B cell (primary cell): ENCODE measurements around the gene ETFRF1. TPM values are rescaled to one million over a fixed set of nuclear protein-coding genes. Genes with fewer than 3 reads are reported as not detected.
A peak's percentile ranks its signal among the peaks of the same experiment; 100 is the strongest.

Source experiments
- ATAC-seq: fragments of 200-7000 bp; cut with Tn5 transposase; one replicate; pipeline ENCODE4 v1.10.0; 2021; ENCODE audit warnings: low read depth, mild to moderate bottlenecking, moderate number of reproducible peaks, moderate library complexity
- CTCF ChIA-PET: fragments of 350-600 bp; sonication (Branson Sonifier 250); formaldehyde crosslinking; loops from one replicate; lab custom pipeline; 2021; ENCODE audit warnings: antibody characterized with exemption, inconsistent platforms; lab: Charles Lee
- POLR2A ChIA-PET: fragments of 350-600 bp; sonication (Branson Sonifier 250); formaldehyde crosslinking; loops from one replicate; lab custom pipeline; 2021; ENCODE audit warnings: antibody characterized with exemption; lab: Charles Lee
- DNase-seq: peaks from one replicate; pipeline ENCODE4 v3.0.0; 2013
- H2AFZ ChIP-seq: 2 replicates; pipeline ENCODE4 v1.6.1; 2012; ENCODE audit warnings: mild to moderate bottlenecking, low read depth, low read length; ENCODE audit not compliant: insufficient read depth, poor library complexity, severe bottlenecking
- H3K27ac ChIP-seq, 2 donors: 1 replicate in 1 of 2; 2 replicates in 1 of 2; pipeline ENCODE4 v1.5.1; 2012 to 2013; ENCODE audit warnings: low read length in 2 of 2, mild to moderate bottlenecking in 2 of 2, moderate library complexity in 1 of 2
- H3K27me3 ChIP-seq, 4 experiments: fragments of 200-600 bp in 1 of 4; sonication (generic) in 1 of 4; replicated peaks in 1 of 4; 1 replicate in 2 of 4; 2 replicates in 2 of 4; pipeline versions ENCODE4 v1.6.1 to v1.7.0; 2013 to 2016; ENCODE audit warnings: low read length in 3 of 4, mild to moderate bottlenecking in 2 of 4, mixed read lengths in 1 of 4, moderate library complexity in 1 of 4; ENCODE audit not compliant: insufficient read depth in 4 of 4, control insufficient read depth in 3 of 4; ENCODE audit errors: control extremely low read depth in 1 of 4
- H3K36me3 ChIP-seq, 2 experiments: replicated peaks in 1 of 2; 1 replicate in 1 of 2; 2 replicates in 1 of 2; pipeline versions ENCODE4 v1.6.1 to v1.7.1; 2013; ENCODE audit warnings: low read length in 1 of 2; ENCODE audit not compliant: insufficient read depth in 2 of 2, control insufficient read depth in 1 of 2; ENCODE audit errors: control extremely low read depth in 1 of 2, extremely low read depth in 1 of 2
- H3K4me1 ChIP-seq, 2 donors: fragments of 200-600 bp in 1 of 2; sonication (generic) in 1 of 2; 1 replicate in 1 of 2; 2 replicates in 1 of 2; pipeline versions ENCODE4 v1.5.1 to v1.6.1; 2013 to 2017; ENCODE audit warnings: low read length in 2 of 2; ENCODE audit not compliant: control insufficient read depth in 2 of 2, insufficient read depth in 2 of 2
- H3K4me2 ChIP-seq: replicated peaks from 2 replicates; pipeline ENCODE3; 2012; ENCODE audit warnings: mild to moderate bottlenecking, low read depth, low read length; ENCODE audit not compliant: poor library complexity, severe bottlenecking
- H3K4me3 ChIP-seq, 5 experiments: fragments of 200-600 bp in 1 of 5; sonication (generic) in 1 of 5; 1 replicate in 3 of 5; 2 replicates in 2 of 5; pipeline versions ENCODE4 v1.5.1 to v1.7.0; 2011 to 2016; ENCODE audit warnings: low read length in 4 of 5, mild to moderate bottlenecking in 4 of 5, low read depth in 2 of 5, control low read depth in 1 of 5, moderate library complexity in 1 of 5; ENCODE audit not compliant: insufficient read depth in 1 of 5; ENCODE audit errors: control extremely low read depth in 1 of 5, extremely low read depth in 1 of 5
- H3K79me2 ChIP-seq: fragments of 200-600 bp; sonication (generic); one replicate; pipeline ENCODE4 v1.6.0; 2016; ENCODE audit warnings: low read length; ENCODE audit not compliant: control insufficient read depth, insufficient read depth
- H3K9ac ChIP-seq: fragments of 200-600 bp; sonication (generic); 2 replicates; pipeline ENCODE4 v1.6.1; 2017; ENCODE audit warnings: mild to moderate bottlenecking, low read length, moderate library complexity
- H3K9me3 ChIP-seq, 3 donors: one replicate each; pipeline versions ENCODE4 v1.6.1 to v1.7.1; 2013; ENCODE audit warnings: low read length in 2 of 3; ENCODE audit not compliant: control insufficient read depth in 2 of 3, insufficient read depth in 1 of 3; ENCODE audit errors: control extremely low read depth in 1 of 3
- H4K20me1 ChIP-seq: 2 replicates; pipeline ENCODE4 v1.6.0; 2012; ENCODE audit warnings: mild to moderate bottlenecking, low read length; ENCODE audit not compliant: insufficient read depth, control insufficient read depth, poor library complexity, severe bottlenecking
- H3K27ac Mint-ChIP-seq: one replicate; pipeline ENCODE4 v1.8.0; 2021; ENCODE audit warnings: mixed read lengths
- H3K27me3 Mint-ChIP-seq: one replicate; pipeline ENCODE4 v1.8.0; 2021; ENCODE audit warnings: mixed read lengths
- H3K4me1 Mint-ChIP-seq: one replicate; pipeline ENCODE4 v1.8.0; 2021; ENCODE audit warnings: mixed read lengths
- H3K4me3 Mint-ChIP-seq: one replicate; pipeline ENCODE4 v1.8.0; 2021; ENCODE audit warnings: mixed read lengths
- H3K9me3 Mint-ChIP-seq: one replicate; pipeline ENCODE4 v1.8.0; 2022; ENCODE audit warnings: mixed read lengths; ENCODE audit not compliant: insufficient read depth
- CTCF ChIP-seq: fragments of 200-600 bp; IDR thresholded peaks from one replicate; pipeline ENCODE4 v1.8.0; 2022; ENCODE audit warnings: antibody characterized with exemption, mild to moderate bottlenecking
- EZH2 ChIP-seq: IDR thresholded peaks from 2 replicates; pipeline ENCODE4 v1.6.1; 2012; ENCODE audit warnings: borderline replicate concordance, low read depth, mild to moderate bottlenecking, moderate library complexity, low read length; ENCODE audit not compliant: insufficient read depth, poor library complexity, severe bottlenecking
- WGBS: methylation state at CpG from one replicate; pipeline ENCODE4 v1.1.5; 2013; ENCODE audit warnings: missing lambda C conversion rate; ENCODE audit not compliant: insufficient coverage; 5-methylcytosine and 5-hydroxymethylcytosine counted together
- intact Hi-C: fragments of 100-400 bp; cut with micrococcal nuclease; formaldehyde crosslinking; loops from one replicate; pipeline ENCODE4 v1.10.0; 2022
- polyA plus RNA-seq: library from polyadenylated mRNA; depleted of rRNA; stranded (reverse); fragments of >200 nt; gene quantifications from 2 replicates; pipeline ENCODE4 v1.2.3, GENCODE V29; 2012
- total RNA-seq, 2 donors: library from RNA; stranded (reverse); fragments of 120-200 nt in 1 of 2; gene quantifications; 1 replicate in 1 of 2; 2 replicates in 1 of 2; pipeline versions ENCODE4 v1.2.3 to v1.2.4, GENCODE V29; 2013 to 2022

ETFRF1 gene
- total and polyA plus RNA-seq, 2 donors (not counting 1 experiment from before 2014, with no cell fraction given) = 17.9 to 26.1 TPM

GRCh38 chr12:25241167-25242020 is 46.4 kb downstream of the ETFRF1 start:
- Histone ChIP-seq H3K79me2 (peaks cover 61% of the 10 kb centered on the region), H3K27me3 (no peaks in the 10 kb centered on the region), H3K9ac (no peak overlapping the region), H3K9me3 (no peaks in the 10 kb centered on the region), H4K20me1 (peaks cover 7% of the 10 kb centered on the region), H3K4me2 (no peak overlapping the region), H3K36me3 (peaks cover 5 to 23% of the 10 kb centered on the region in 2 experiments), H3K4me1 (no peaks in the 10 kb centered on the region), H3K27ac (peak overlapping the region in 1 of 2 donors; percentile 52), H3K4me3 (no peak overlapping the region), H2AFZ (no peak overlapping the region)
- peak; percentile 51 for ATAC-seq
- H3K4me3 Mint-ChIP-seq = no peak overlapping the region
- WGBS = no CpG with 5 or more reads among the region's 6 CpGs
- ChIA-PET CTCF (interaction anchor here (0.7 to 3.7 kb wide), 42 partner anchors 9 to 878 kb away, joined by 3 to 19 read pairs (median 4); partner anchors contain the start of genes DNAI7, ETFRF1 and KRAS), POLR2A (interaction anchor here (0.7 to 1.3 kb wide), 2 partner anchors 9 to 106 kb away, joined by 3 read pairs; partner anchors contain the start of gene KRAS)
- TF ChIP-seq CTCF (peak; percentile 89), EZH2 (no peak)
- H3K9me3 Mint-ChIP-seq = no peaks in the 10 kb centered on the region
- H3K4me1 Mint-ChIP-seq = peaks cover 9% of the 10 kb centered on the region
- DNase-seq = peak; percentile 73
- peak overlapping the region; percentile 26 for H3K27ac Mint-ChIP-seq
- intact Hi-C loops = loop anchor here (1.0 kb wide), 2 partner anchors 9 to 146 kb away; partner anchors contain the start of gene KRAS
- no peaks in the 10 kb centered on the region for H3K27me3 Mint-ChIP-seq
